ENCODE measurements around the gene RNF32. TPM values are rescaled to one million over a fixed set of nuclear protein-coding genes. Genes with fewer than 3 reads are reported as not detected.
"Not testable (repeated sequence)": the region's sequence is repeated elsewhere in the genome, so short reads cannot be mapped to it uniquely, and the experiment has no call there.

RNF32 gene
- total RNA-seq, 4 donors from 2014 or later = 0.42 to 6.0 (median 1.5) TPM; not detected in 1

DNA sequence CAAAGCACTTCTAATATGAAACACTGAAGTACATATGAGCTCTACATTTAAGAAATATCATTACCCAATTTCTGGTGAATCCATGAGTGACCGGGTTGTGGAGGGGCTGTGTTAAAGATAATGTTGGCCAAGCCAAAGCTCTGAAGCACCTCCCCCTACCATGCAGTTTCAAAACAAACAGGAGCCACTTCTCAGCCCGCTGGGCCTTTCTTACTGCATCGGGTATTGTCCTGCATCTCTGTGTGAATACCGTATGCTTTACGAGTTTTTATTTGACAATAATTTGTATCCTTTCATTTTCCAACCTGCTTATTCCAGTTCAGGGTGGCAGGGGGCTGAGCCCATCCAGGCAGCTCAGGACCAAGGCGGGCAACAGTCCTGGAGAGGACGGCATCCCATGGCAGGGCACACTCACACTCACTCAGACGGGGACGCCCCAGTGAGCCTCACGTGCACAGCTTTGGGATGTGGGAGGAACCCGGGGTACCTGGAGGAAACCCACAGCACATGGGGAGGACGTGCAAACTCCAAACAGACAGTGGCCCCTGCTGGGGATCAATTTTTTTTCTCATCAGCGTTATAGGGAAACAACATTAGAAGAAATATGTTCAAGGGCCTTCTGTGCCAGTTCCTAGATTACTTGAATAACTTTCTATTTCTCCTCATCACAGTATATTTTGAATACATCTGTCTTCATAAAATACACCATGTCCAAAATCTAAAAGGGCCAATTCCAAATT lies 1.9 kb downstream of the RNF32 start:
- peaks cover 0 to 13% (median 0%) of the 10 kb centered on the region in 4 donors for H3K4me1 ChIP-seq
- H3K36me3 ChIP-seq = no peaks in the 10 kb centered on the region
- H3K27me3 ChIP-seq = no peaks in the 10 kb centered on the region
- no peak overlapping the region for H3K27ac ChIP-seq
- peaks cover 0 to 4% (median 0%) of the 10 kb centered on the region in 4 donors for H3K9me3 ChIP-seq
- TF ChIP-seq POLR2A (IDR thresholded peaks at IDR 0.05) (no peak), CTCF (IDR thresholded peaks at IDR 0.05) (no peak)
- no peak overlapping the region for H3K4me3 ChIP-seq
- no peak for DNase-seq (ENCODE audit: low spot score in 2 of 2)
- WGBS, 2 donors = 80 to 85% methylated on average over 13 of the region's 13 CpGs

DNA sequence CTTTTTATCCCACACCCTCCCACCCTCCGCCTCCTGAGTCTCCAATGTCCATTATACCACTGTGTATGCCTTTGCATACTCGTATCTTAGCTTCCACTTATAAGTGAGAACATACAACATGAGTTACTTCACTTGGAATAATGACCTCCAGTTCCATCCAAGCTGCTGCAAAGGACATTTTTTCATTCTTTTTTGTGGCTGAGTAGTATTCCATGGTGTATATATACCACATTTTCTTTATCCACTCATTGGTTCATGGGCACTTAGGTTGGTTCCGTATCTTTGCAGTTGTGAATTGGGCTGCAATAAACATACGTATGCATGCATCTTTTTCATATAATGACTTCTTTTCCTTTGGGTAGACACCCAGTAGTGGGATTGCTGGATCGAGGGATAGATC lies 6.8 kb downstream of the RNF32 start:
- WGBS, 2 donors = 93 to 97% methylated on average over 5 of the region's 5 CpGs
- DNase-seq (ENCODE audit: low spot score in 2 of 2); H3K4me1 ChIP-seq; H3K4me3 ChIP-seq; H3K27ac ChIP-seq; H3K9me3 ChIP-seq; H3K36me3 ChIP-seq: not testable (repeated sequence)
- H3K27me3 ChIP-seq = peaks cover 0 to 15% of the 10 kb centered on the region in 2 donors

GRCh38 chr7:156650042-156650441 lies 9.5 kb downstream of the RNF32 start:
- no peak for DNase-seq (ENCODE audit: low spot score in 2 of 2)
- no peak for TF ChIP-seq POLR2A (IDR thresholded peaks at IDR 0.05)
- no peak for TF ChIP-seq CTCF (IDR thresholded peaks at IDR 0.05)
- no peak for TF ChIP-seq EP300 (IDR thresholded peaks at IDR 0.05)
- 44 to 46% methylated on average over 9 of the region's 9 CpGs for WGBS, 2 donors
- H3K27me3 ChIP-seq = peaks cover 0 to 15% of the 10 kb centered on the region in 2 donors
- no peaks in the 10 kb centered on the region for H3K36me3 ChIP-seq
- H3K27ac ChIP-seq = no peak overlapping the region
- H3K9me3 ChIP-seq = no peaks in the 10 kb centered on the region
- H3K4me3 ChIP-seq = no peak overlapping the region
- no peaks in the 10 kb centered on the region for H3K4me1 ChIP-seq

DNA sequence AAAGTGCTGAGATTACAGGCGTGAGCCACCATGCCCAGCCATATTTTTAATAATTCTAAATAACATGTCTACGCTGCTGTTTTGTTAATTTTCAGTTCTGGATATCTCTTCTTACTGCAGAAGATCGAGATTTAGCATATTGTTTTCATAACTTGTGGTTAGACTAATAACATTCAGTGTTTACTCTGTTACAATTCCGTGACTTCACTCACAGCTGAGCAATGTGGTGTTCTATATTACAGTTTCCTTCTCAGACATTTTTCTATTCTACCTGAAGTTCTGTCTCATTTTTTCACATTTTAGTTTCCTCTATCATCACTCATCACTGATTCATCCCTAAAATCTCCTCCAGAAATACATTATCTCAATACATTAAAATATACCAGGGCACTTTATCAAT lies 10.9 kb downstream of the RNF32 start:
- Histone ChIP-seq H3K9me3 (no peaks in the 10 kb centered on the region), H3K4me3 (no peak overlapping the region), H3K4me1 (no peaks in the 10 kb centered on the region), H3K27ac (no peak overlapping the region), H3K36me3 (no peaks in the 10 kb centered on the region), H3K27me3 (peaks cover 0 to 15% of the 10 kb centered on the region in 2 donors)
- DNase-seq (ENCODE audit: low spot score in 2 of 2) = no peak
- TF ChIP-seq POLR2A (IDR thresholded peaks at IDR 0.05) (no peak), EP300 (IDR thresholded peaks at IDR 0.05) (no peak), CTCF (IDR thresholded peaks at IDR 0.05) (no peak)
- WGBS, 2 donors = 80 to 90% methylated on average over 4 of the region's 4 CpGs

- DNase-seq (ENCODE audit: low spot score in 2 of 2) = no peak
- 83 to 93% methylated on average over 8 of the region's 8 CpGs for WGBS, 2 donors
- peaks cover 0 to 15% of the 10 kb centered on the region in 2 donors for H3K27me3 ChIP-seq
- no peaks in the 10 kb centered on the region for H3K9me3 ChIP-seq
- no peaks in the 10 kb centered on the region for H3K4me1 ChIP-seq
- H3K27ac ChIP-seq = no peak overlapping the region
- no peak for TF ChIP-seq EP300 (IDR thresholded peaks at IDR 0.05)
- TF ChIP-seq CTCF (IDR thresholded peaks at IDR 0.05) = no peak
- H3K36me3 ChIP-seq = no peaks in the 10 kb centered on the region
- H3K4me3 ChIP-seq = no peak overlapping the region
Measured at GRCh38 chr7:156652886-156653568, 12.5 kb downstream of the RNF32 start.

Measured in tibial nerve (tissue), 4 donors.